Esophagus squamous epithelium (tissue), 5 donors: Measurements from ENCODE around the gene THAP8. TPM values are rescaled to one million over a fixed set of nuclear protein-coding genes. Genes with fewer than 3 reads are reported as not detected.
A peak's percentile ranks its signal among the peaks of the same experiment; 100 is the strongest.

Source experiments
- DNase-seq: peaks from one replicate; lab custom pipeline; 2025; lab: John Stamatoyannopoulos, UW
- H3K27ac ChIP-seq, 4 donors: fragments of 200-600 bp; sonication (generic); one replicate each; pipeline ENCODE4 v1.5.1; 2016 to 2019; ENCODE audit warnings: mild to moderate bottlenecking in 1 of 4
- H3K27me3 ChIP-seq, 4 donors: fragments of 200-600 bp; sonication (generic); 1 replicate in 3 of 4; 2 replicates in 1 of 4; pipeline versions ENCODE4 v1.5.1 to v1.6.0; 2017 to 2021; ENCODE audit warnings: antibody characterized with exemption in 1 of 4
- H3K36me3 ChIP-seq, 3 donors: fragments of 200-600 bp; sonication (generic); one replicate each; pipeline ENCODE4 v1.5.1; 2016 to 2019
- H3K4me1 ChIP-seq, 3 donors: fragments of 200-600 bp; sonication (generic); one replicate each; pipeline ENCODE4 v1.5.1; 2017 to 2019
- H3K4me3 ChIP-seq, 4 donors: fragments of 200-600 bp; sonication (generic); 1 replicate in 3 of 4; 2 replicates in 1 of 4; pipeline ENCODE4 v1.5.1; 2016 to 2019; ENCODE audit warnings: mild to moderate bottlenecking in 2 of 4, moderate library complexity in 1 of 4
- H3K9me3 ChIP-seq, 3 donors: fragments of 200-600 bp; sonication (generic); one replicate each; pipeline ENCODE4 v1.5.1; 2016 to 2019
- CTCF ChIP-seq, 6 experiments: fragments of 450-650 bp in 4 of 6; fragments of 200-600 bp in 2 of 6; sonication (generic) in 2 of 6; IDR thresholded peaks; one replicate each; pipeline ENCODE4 v1.5.1; 2016 to 2019; ENCODE audit warnings: antibody characterized with exemption in 6 of 6, mild to moderate bottlenecking in 4 of 6, moderate library complexity in 4 of 6
- POLR2A ChIP-seq, 4 donors: fragments of 450-650 bp; IDR thresholded peaks; one replicate each; pipeline ENCODE4 v1.6.1; 2017; ENCODE audit warnings: antibody characterized with exemption in 4 of 4, mild to moderate bottlenecking in 4 of 4, moderate library complexity in 3 of 4
- WGBS, 2 donors: methylation state at CpG; one replicate each; pipeline ENCODE4 v1.1.5; 2018; 5-methylcytosine and 5-hydroxymethylcytosine counted together
- intact Hi-C: fragments of 100-400 bp; cut with DNase I; formaldehyde crosslinking; loops from one replicate; pipeline ENCODE4 v1.15.0; 2022
- total RNA-seq, 4 donors: library from RNA; depleted of rRNA; stranded (reverse); fragments of >200 nt; gene quantifications; one replicate each; pipeline ENCODE4 v1.1.0, GENCODE V29; 2016
- donor health status: DM: yes; HTN: yes; CAD: no.

Gene THAP8
- total RNA-seq, 4 donors from 2014 or later, result 2.8 to 4.8 (median 3.6) TPM

GRCh38 chr19:36019061-36019670, 34.9 kb downstream of the THAP8 start:
- no peak overlapping the region for H3K27ac ChIP-seq
- H3K36me3 ChIP-seq, result peaks cover 0 to 72% (median 0%) of the 10 kb centered on the region in 3 donors
- WGBS, 2 donors, result 92% methylated on average over 9 to 22 of the region's 22 CpGs
- H3K9me3 ChIP-seq, result no peaks in the 10 kb centered on the region
- intact Hi-C loops, result no loop called here
- no peaks in the 10 kb centered on the region for H3K27me3 ChIP-seq
- no peak for DNase-seq
- H3K4me1 ChIP-seq, result peaks cover 6 to 10% (median 7%) of the 10 kb centered on the region in 3 donors
- H3K4me3 ChIP-seq, result no peak overlapping the region
- no peak for TF ChIP-seq POLR2A (IDR thresholded peaks at IDR 0.05)
- TF ChIP-seq CTCF (IDR thresholded peaks at IDR 0.05), result no peak

GRCh38 chr19:36014012-36014924, 39.8 kb downstream of the THAP8 start, which contains the start of gene ALKBH6:
TSS of gene ALKBH6 (minus strand) at chr19:36014213. CDS start at chr19:36013397, 816 bp downstream.
- 1 to 2% methylated on average over 16 to 19 of the region's 42 CpGs for WGBS, 2 donors
- peaks cover 14 to 32% (median 15%) of the 10 kb centered on the region in 3 donors for H3K4me1 ChIP-seq
- H3K27ac ChIP-seq, result peak within 1 kb of the TSS; percentile 87 to 94 (median 89)
- H3K4me3 ChIP-seq, result peak within 1 kb of the TSS; percentile 58 to 80 (median 74)
- TF ChIP-seq POLR2A (IDR thresholded peaks at IDR 0.05) (peak in 1 of 4 donors; percentile 39), CTCF (IDR thresholded peaks at IDR 0.05) (no peak)
- H3K9me3 ChIP-seq, result no peaks in the 10 kb centered on the region
- intact Hi-C loops, result no loop called here
- no peaks in the 10 kb centered on the region for H3K27me3 ChIP-seq
- peak; percentile 98 for DNase-seq
- peaks cover 0 to 31% (median 0%) of the 10 kb centered on the region in 3 donors for H3K36me3 ChIP-seq

GRCh38 chr19:36013280-36014011, 40.6 kb downstream of the THAP8 start:
- Histone ChIP-seq H3K4me1 (peaks cover 19 to 41% (median 19%) of the 10 kb centered on the region in 3 donors), H3K36me3 (peaks cover 0 to 24% (median 0%) of the 10 kb centered on the region in 3 donors), H3K27ac (peak overlapping the region; percentile 87 to 94 (median 89)), H3K4me3 (peak overlapping the region; percentile 58 to 80 (median 74)), H3K9me3 (no peaks in the 10 kb centered on the region), H3K27me3 (no peaks in the 10 kb centered on the region)
- DNase-seq, result no peak
- intact Hi-C loops, result no loop called here
- no peak for TF ChIP-seq POLR2A (IDR thresholded peaks at IDR 0.05)
- no peak for TF ChIP-seq CTCF (IDR thresholded peaks at IDR 0.05)
- 16 to 28% methylated on average over 9 to 12 of the region's 15 CpGs for WGBS, 2 donors

- TF ChIP-seq POLR2A (IDR thresholded peaks at IDR 0.05) (no peak), CTCF (IDR thresholded peaks at IDR 0.05) (no peak)
- Histone ChIP-seq H3K27ac (no peak overlapping the region), H3K4me1 (peaks cover 19 to 47% (median 21%) of the 10 kb centered on the region in 3 donors), H3K4me3 (no peak overlapping the region), H3K27me3 (no peaks in the 10 kb centered on the region), H3K9me3 (no peaks in the 10 kb centered on the region), H3K36me3 (no peaks in the 10 kb centered on the region)
- intact Hi-C loops, result no loop called here
- no peak for DNase-seq
- WGBS, 2 donors, result 91 to 94% methylated on average over 2 to 8 of the region's 11 CpGs
Observed at GRCh38 chr19:36010402-36010801, 43.7 kb downstream of the THAP8 start.
